GM23338 (cell line): ENCODE data around the gene CLDN6. TPM values are rescaled to one million over a fixed set of nuclear protein-coding genes. Genes with fewer than 3 reads are reported as not detected.

Experiments used
- ATAC-seq: fragments of 200-7000 bp; cut with Tn5 transposase; 3 replicates; pipeline ENCODE4 v1.9.1; 2020
- DNase-seq: peaks from one replicate; pipeline ENCODE4 v3.0.0-alpha.2; 2015; ENCODE audit warnings: low spot score
- H2AFZ ChIP-seq: fragments of 200-600 bp; sonication (generic); 2 replicates; pipeline ENCODE4 v1.8.0; 2016; ENCODE audit warnings: antibody characterized with exemption, mild to moderate bottlenecking, moderate library complexity
- H3F3A ChIP-seq: fragments of 200-600 bp; sonication (generic); replicated peaks from 2 replicates; pipeline ENCODE4 v1.8.0; 2017; ENCODE audit warnings: antibody characterized with exemption, mixed run types, low read depth
- H3K27ac ChIP-seq: fragments of 200-600 bp; sonication (generic); 2 replicates; pipeline ENCODE4 v1.6.1; 2016; ENCODE audit warnings: low read depth
- H3K27me3 ChIP-seq: fragments of 200-600 bp; sonication (generic); 2 replicates; pipeline ENCODE4 v1.8.0; 2016; ENCODE audit warnings: mild to moderate bottlenecking, mixed run types, moderate library complexity; ENCODE audit not compliant: insufficient read depth
- H3K36me3 ChIP-seq: fragments of 200-600 bp; sonication (generic); 2 replicates; pipeline ENCODE4 v1.8.0; 2016; ENCODE audit warnings: mild to moderate bottlenecking; ENCODE audit not compliant: insufficient read depth
- H3K4me1 ChIP-seq: fragments of 200-600 bp; sonication (generic); 2 replicates; pipeline ENCODE4 v1.8.0; 2016; ENCODE audit warnings: mild to moderate bottlenecking, moderate library complexity; ENCODE audit not compliant: insufficient read depth
- H3K4me2 ChIP-seq: fragments of 200-600 bp; sonication (generic); 2 replicates; pipeline ENCODE4 v1.7.1; 2017; ENCODE audit warnings: mixed run types
- H3K4me3 ChIP-seq: fragments of 200-600 bp; sonication (generic); 2 replicates; pipeline ENCODE4 v1.6.1; 2016; ENCODE audit warnings: mixed run types
- H3K79me2 ChIP-seq: fragments of 200-600 bp; sonication (generic); replicated peaks from 2 replicates; pipeline ENCODE4 v1.8.0; 2017; ENCODE audit warnings: mild to moderate bottlenecking; ENCODE audit not compliant: insufficient read depth
- H3K9me2 ChIP-seq: fragments of 200-600 bp; sonication (generic); 2 replicates; pipeline ENCODE4 v1.8.0; 2017; ENCODE audit not compliant: insufficient read depth
- H4K20me1 ChIP-seq: fragments of 200-600 bp; sonication (generic); replicated peaks from 2 replicates; pipeline ENCODE4 v1.8.0; 2017; ENCODE audit warnings: mild to moderate bottlenecking; ENCODE audit not compliant: insufficient read depth
- H3K27ac Mint-ChIP-seq: 2 replicates; pipeline ENCODE4 v1.8.0; 2020; ENCODE audit warnings: inconsistent platforms, mild to moderate bottlenecking, moderate library complexity, mixed read lengths
- H3K27me3 Mint-ChIP-seq: 3 replicates; pipeline ENCODE4 v1.8.0; 2022; ENCODE audit warnings: low read depth, mild to moderate bottlenecking, moderate library complexity, mixed read lengths, inconsistent platforms; ENCODE audit not compliant: insufficient read depth, poor library complexity
- H3K36me3 Mint-ChIP-seq: 3 replicates; pipeline ENCODE4 v1.8.0; 2021; ENCODE audit warnings: low read depth, mild to moderate bottlenecking, inconsistent platforms, moderate library complexity, mixed read lengths
- H3K4me1 Mint-ChIP-seq: 3 replicates; pipeline ENCODE4 v1.8.0; 2020; ENCODE audit warnings: mild to moderate bottlenecking, inconsistent platforms, mixed read lengths
- H3K4me3 Mint-ChIP-seq: 3 replicates; pipeline ENCODE4 v1.8.0; 2021; ENCODE audit warnings: moderate library complexity, mild to moderate bottlenecking, inconsistent platforms, mixed read lengths
- H3K9me3 Mint-ChIP-seq: 3 replicates; pipeline ENCODE4 v1.8.0; 2020; ENCODE audit warnings: moderate library complexity, mild to moderate bottlenecking, inconsistent platforms, mixed read lengths
- CREB1 ChIP-seq: fragments of 250-450 bp; sonication (Bioruptor Pico); IDR thresholded peaks from 2 replicates; pipeline ENCODE4 v1.5.0; 2020; ENCODE audit warnings: low read depth, mild to moderate bottlenecking, moderate library complexity
- EZH2 ChIP-seq: fragments of 200-600 bp; sonication (generic); IDR thresholded peaks from one replicate; pipeline ENCODE4 v1.8.0; 2017; ENCODE audit warnings: antibody characterized with exemption, mild to moderate bottlenecking, low read depth; ENCODE audit not compliant: unreplicated experiment
- POLR2AphosphoS5 ChIP-seq: IDR thresholded peaks from 2 replicates; pipeline ENCODE4 v1.6.1; 2016; ENCODE audit warnings: antibody characterized with exemption, low read depth
- STAT1 ChIP-seq: IDR thresholded peaks from one replicate; pipeline ENCODE4 v1.6.1; 2016; ENCODE audit warnings: antibody characterized with exemption; ENCODE audit not compliant: unreplicated experiment
- ZNF114 ChIP-seq: fragments of 250-450 bp; sonication (Bioruptor Pico); IDR thresholded peaks from 2 replicates; pipeline ENCODE4 v1.5.0; 2020; ENCODE audit warnings: mild to moderate bottlenecking, moderate library complexity
- ZNF331 ChIP-seq: fragments of 250-450 bp; sonication (Bioruptor Pico); IDR thresholded peaks from 2 replicates; pipeline ENCODE4 v1.5.0; 2020; ENCODE audit warnings: low read depth, mild to moderate bottlenecking, moderate library complexity
- polyA plus RNA-seq: library from polyadenylated mRNA; unstranded; fragments of >200 nt; fragmentation: Nextera tagmentation; extraction: Ambion mirVana; gene quantifications from 2 replicates; pipeline ENCODE4 v1.2.1, GENCODE V29; 2016
- total RNA-seq: library from RNA; depleted of rRNA; stranded (reverse); fragments of >200 nt; shearing (Covaris generic); gene quantifications from 2 replicates; pipeline ENCODE4 v1.2.3, GENCODE V29; 2014
- TF ChIP-seq, protein P1 (sequence below), 2 experiments: fragments of 200-600 bp in 1 of 2; sonication (generic) in 1 of 2; conservative IDR thresholded peaks; 2 replicates each; pipeline versions ENCODE4 v1.5.1 to v1.6.1; 2016 to 2017; ENCODE audit warnings: antibody characterized with exemption in 2 of 2, low read depth in 2 of 2, mild to moderate bottlenecking in 2 of 2, moderate library complexity in 1 of 2

CLDN6 gene
- total and polyA plus RNA-seq, 2 experiments from 2014 or later: 537 to 1,028 TPM

DNA sequence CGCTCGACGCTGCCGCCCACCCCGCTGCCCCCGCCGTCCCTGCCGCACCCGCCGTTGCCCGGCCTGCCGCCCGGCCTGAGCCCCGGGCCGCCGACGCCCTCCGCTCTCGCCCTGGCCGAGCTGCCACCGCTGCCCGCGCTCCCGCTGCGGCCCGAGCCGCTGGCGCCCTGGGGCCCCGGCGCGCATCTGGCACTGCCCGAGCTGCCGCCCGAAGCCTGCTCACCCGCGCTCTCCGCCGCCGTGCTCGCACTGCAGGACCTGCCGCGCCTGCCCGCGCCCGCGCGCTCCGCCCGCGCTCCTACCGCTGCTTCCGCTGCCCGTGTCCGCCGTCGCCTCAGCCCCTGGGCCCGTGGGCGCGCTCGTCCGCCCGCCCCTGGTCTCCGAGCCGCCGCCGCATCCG lies 13.7 kb downstream of the CLDN6 start (continued):
- TF ChIP-seq, protein P1, sequence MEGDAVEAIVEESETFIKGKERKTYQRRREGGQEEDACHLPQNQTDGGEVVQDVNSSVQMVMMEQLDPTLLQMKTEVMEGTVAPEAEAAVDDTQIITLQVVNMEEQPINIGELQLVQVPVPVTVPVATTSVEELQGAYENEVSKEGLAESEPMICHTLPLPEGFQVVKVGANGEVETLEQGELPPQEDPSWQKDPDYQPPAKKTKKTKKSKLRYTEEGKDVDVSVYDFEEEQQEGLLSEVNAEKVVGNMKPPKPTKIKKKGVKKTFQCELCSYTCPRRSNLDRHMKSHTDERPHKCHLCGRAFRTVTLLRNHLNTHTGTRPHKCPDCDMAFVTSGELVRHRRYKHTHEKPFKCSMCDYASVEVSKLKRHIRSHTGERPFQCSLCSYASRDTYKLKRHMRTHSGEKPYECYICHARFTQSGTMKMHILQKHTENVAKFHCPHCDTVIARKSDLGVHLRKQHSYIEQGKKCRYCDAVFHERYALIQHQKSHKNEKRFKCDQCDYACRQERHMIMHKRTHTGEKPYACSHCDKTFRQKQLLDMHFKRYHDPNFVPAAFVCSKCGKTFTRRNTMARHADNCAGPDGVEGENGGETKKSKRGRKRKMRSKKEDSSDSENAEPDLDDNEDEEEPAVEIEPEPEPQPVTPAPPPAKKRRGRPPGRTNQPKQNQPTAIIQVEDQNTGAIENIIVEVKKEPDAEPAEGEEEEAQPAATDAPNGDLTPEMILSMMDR (conservative IDR thresholded peaks at IDR 0.05; ENCODE audit: low read depth in 2 of 2): no peak

DNA sequence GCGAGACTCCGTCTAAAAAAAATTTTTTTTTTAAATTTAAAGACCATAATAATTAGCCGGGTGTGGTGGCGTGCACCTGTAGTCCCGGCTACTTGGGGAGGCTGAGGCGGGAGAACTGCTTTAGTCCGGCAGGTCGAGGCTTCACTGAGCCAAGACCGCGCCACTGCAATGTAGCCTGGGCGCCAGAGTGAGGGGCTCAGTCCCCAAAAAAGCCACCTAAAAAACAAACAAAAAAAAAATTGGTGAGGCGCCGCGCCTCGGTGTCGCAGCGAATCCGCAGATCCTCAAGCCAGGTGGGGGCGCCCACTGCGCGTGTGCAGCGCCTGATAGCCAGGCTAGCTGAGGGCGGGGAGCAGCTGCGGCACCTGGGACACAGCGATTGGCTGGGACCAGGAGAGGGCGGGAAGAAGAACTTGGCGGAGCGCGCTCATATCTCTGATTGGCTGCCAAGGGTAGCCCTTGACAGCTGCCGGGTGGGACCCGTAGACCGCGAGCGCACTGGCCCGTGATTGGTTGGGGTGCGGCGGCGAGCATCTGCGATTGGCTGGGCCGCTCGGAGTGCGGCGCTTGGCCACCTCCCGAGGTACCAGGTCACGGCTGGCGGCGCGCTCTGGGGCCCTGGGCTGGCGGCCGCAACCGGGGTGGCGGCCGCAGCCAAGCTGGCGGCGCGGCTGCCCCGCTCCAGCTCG lies 14.3 kb downstream of the CLDN6 start:
- ATAC-seq: peak; percentile 73
- H3F3A ChIP-seq: peaks cover 19% of the 10 kb centered on the region
- Mint-ChIP-seq H3K4me1 (peaks cover 32% of the 10 kb centered on the region), H3K9me3 (no peaks in the 10 kb centered on the region), H3K27me3 (peaks cover 16% of the 10 kb centered on the region), H3K36me3 (peaks cover 13% of the 10 kb centered on the region), H3K27ac (no peak overlapping the region), H3K4me3 (peak overlapping the region; percentile 57)
- no peak overlapping the region for H3K4me2 ChIP-seq
- H3K27ac ChIP-seq: no peak overlapping the region
- no peaks in the 10 kb centered on the region for H3K36me3 ChIP-seq
- no peaks in the 10 kb centered on the region for H3K27me3 ChIP-seq
- H3K4me3 ChIP-seq: no peak overlapping the region
- H3K9me2 ChIP-seq: no peaks in the 10 kb centered on the region
- DNase-seq: peak; percentile 100
- peaks cover 31% of the 10 kb centered on the region for H3K4me1 ChIP-seq
- H2AFZ ChIP-seq: no peak overlapping the region
- H4K20me1 ChIP-seq: no peaks in the 10 kb centered on the region
- H3K79me2 ChIP-seq: no peaks in the 10 kb centered on the region
- peak; percentile 20; the same call in 1 of the 2 replicates for TF ChIP-seq CREB1
- no peak for TF ChIP-seq ZNF114 (CRISPR knock-in tag)
- TF ChIP-seq STAT1: no peak
- TF ChIP-seq EZH2: no peak
- TF ChIP-seq, protein P1 (conservative IDR thresholded peaks at IDR 0.05; ENCODE audit: low read depth in 2 of 2): peak; percentile 69 to 97
- peak; percentile 29; the same call in 1 of the 2 replicates for TF ChIP-seq POLR2AphosphoS5

DNA sequence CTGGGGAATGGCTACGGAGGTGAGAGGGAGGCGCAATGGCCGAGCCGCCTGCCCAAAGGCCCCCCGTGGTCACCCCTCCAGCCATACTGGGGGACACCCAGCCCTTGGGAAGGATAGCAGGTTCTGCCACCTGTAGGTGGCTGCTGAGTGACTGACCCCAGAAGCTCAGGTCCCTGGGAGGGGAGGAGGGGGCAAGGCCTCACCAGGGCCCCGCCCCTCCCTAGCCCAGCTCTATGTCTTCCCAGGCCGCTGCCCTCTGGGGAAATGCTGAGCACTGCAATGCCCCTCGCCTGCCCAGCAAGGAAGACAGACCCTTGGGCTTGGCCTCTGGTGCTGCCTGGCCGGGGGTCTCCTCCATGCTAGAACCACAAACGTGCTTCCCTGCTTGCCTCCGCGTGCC lies 16.7 kb downstream of the CLDN6 start:
- TF ChIP-seq, protein P1 (conservative IDR thresholded peaks at IDR 0.05; ENCODE audit: low read depth in 2 of 2): 0 out of 4 replicates have a peak, but pooled peaks of 1 of the 2 experiments have one; percentile 11
- TF ChIP-seq EZH2 (no peak), ZNF331 (no peak)
- Histone ChIP-seq H3K79me2 (no peaks in the 10 kb centered on the region), H2AFZ (no peak overlapping the region), H3K4me3 (no peak overlapping the region), H3K4me2 (no peak overlapping the region), H3K36me3 (no peaks in the 10 kb centered on the region), H3K27me3 (no peaks in the 10 kb centered on the region), H3K9me2 (no peaks in the 10 kb centered on the region), H3K4me1 (peaks cover 11% of the 10 kb centered on the region), H4K20me1 (no peaks in the 10 kb centered on the region), H3F3A (no peaks in the 10 kb centered on the region; the same call in 1 of the 2 replicates), H3K27ac (no peak overlapping the region)
- H3K27me3 Mint-ChIP-seq: peaks cover 5% of the 10 kb centered on the region
- H3K27ac Mint-ChIP-seq: no peak overlapping the region; the same call in 1 of the 2 replicates
- no peaks in the 10 kb centered on the region for H3K9me3 Mint-ChIP-seq
- peaks cover 5% of the 10 kb centered on the region for H3K36me3 Mint-ChIP-seq
- H3K4me1 Mint-ChIP-seq: peaks cover 16% of the 10 kb centered on the region; the same call in 2 of the 3 replicates
- H3K4me3 Mint-ChIP-seq: no peak overlapping the region
- DNase-seq (peak; percentile 69), ATAC-seq (peak; percentile 13)
